ENCODE data around the gene CD58.

The CD58 gene

DNA sequence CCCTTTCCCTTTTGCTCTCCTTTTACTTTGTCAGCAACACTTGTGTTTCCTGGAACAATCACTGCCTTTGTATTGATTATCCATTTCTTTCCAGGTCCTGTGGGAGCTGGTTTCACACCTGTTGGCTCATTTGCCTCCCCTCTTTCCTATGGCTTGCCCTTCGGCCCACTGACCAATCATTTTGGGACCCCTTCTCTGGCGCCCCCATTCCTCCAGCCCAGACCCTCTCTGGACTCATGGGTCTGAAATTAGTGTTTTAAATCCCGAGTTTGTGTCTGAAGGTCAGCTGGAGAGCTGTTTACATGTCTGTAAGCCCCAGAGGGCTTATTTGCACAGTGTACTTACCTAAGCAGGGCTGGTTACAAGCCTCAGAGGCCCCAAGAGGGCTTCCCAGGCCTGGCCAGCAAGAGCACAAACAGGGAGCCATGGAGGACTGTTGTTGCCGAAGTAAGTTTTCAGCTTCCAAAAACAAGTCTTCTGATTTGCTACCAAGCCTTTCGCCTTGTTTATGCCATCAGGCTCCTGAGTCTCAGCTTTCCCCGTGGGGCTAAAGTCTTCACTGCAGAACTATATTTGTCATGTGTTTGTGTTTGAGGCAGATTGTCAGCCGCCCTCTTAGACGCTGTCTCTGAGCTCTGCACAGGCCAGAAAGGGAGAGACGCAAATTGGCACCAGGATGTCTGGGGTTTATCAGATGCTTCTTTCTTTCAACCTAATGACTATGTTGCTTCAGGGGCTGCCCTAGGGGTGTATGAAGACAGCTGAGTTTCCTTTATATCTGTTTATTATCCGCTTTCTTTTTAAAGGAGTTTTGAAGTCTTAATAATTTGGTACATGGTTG lies 104.8 kb downstream of the CD58 start:
- DNase-seq (ENCODE audit: low read depth): no peak

DNA sequence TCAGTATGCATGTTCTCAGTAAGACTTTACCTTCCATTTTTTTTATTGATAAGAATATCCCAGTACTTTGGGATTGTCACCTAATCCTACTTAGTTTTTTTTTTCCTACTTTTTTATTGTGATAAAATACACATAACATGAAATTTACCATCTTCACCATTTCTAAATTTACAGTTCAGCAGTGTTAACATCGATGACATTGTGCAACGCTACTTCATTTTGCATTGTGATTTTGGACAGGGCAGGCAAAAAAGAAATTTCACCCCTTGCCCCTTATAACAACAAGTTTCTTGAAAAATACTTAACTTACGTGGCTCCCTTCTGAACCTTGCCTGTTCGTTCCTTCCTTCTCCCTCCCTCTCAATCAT lies 105.4 kb downstream of the CD58 start:
- no peak for DNase-seq (ENCODE audit: low read depth)
